GM18858 (cell line): ENCODE measurements around the gene MTHFD1.

Experiments used
- ATAC-seq: cut with Tn5 transposase; IDR thresholded peaks from one replicate; pipeline ENCODE4 v1.9.1; 2021; ENCODE audit not compliant: unreplicated experiment

The MTHFD1 gene

DNA sequence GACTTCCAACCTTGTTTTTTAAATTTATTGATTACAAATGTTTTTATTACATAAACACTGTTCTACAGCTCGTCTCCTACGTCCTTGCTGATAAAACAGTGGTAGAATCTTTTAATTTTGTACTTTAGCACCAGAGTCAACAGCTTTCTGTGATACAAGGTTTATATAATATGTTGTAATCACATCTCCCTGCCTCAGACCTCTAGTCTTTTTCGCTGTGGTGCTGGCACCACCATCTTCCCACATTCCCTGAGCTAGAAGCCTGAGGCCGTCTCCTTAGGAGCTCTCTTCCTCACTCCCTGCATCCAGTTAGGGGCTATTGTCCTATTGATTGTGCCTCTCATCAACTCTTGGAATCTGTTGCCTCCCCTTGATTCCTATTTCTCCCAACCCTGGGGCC lies 17.1 kb downstream of the MTHFD1 start:
- no peak for ATAC-seq

DNA sequence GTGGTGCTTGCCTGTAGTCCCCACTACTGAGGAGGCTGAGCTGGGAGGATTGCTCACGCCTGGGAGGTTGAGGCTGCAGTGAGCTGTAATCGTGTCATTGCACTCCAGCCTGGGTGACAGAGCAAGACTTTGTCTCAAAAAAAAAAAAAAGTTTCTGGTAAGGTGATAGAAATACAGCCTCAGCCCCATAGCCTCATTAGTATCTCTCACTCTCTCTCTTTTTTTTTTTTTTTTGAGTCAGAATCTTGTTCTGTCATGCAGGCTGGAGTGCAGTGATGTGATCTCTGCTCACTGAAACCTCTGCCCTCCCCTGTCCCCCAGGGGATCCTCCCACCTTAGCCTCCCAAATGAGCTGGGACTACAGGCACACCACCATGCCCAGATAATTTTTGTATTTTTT lies 19.2 kb downstream of the MTHFD1 start:
- ATAC-seq = peak; percentile 35

DNA sequence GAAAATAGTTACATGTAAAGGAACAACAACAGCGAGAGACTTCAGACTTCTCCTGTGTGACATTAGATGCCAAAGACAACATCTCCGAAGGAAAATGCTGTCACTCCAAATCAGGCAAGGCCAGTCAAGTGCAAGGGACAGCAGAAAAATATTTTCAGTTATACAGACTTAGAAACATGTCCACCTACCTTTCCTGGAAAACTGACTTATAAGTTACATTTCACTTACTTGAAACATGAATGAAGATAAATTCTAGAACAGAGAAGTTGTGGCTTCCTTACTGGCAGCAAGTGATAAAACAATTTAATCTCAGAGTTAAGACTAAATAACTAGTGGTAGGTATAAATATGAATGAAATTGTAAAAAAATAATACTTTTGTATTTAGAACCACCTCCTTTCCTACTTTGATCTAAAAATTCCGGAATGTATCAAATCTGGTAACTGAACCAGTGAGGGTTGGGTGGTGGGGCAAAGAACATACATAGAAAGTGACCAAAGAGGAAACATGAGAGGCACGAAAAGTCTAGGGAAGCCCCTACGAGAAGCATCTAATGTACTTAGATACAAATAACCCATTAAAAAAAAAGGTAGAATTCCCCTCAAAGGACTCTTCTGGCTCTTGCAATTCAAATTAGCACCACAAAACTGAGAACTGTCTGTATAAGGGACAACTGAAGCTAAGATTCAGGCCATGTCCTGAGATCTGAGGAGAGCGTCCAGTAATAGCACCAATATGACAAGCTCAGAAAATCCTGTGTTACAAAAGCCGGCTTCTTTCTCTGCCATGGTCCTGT lies 21.2 kb downstream of the MTHFD1 start:
- no peak for ATAC-seq

DNA sequence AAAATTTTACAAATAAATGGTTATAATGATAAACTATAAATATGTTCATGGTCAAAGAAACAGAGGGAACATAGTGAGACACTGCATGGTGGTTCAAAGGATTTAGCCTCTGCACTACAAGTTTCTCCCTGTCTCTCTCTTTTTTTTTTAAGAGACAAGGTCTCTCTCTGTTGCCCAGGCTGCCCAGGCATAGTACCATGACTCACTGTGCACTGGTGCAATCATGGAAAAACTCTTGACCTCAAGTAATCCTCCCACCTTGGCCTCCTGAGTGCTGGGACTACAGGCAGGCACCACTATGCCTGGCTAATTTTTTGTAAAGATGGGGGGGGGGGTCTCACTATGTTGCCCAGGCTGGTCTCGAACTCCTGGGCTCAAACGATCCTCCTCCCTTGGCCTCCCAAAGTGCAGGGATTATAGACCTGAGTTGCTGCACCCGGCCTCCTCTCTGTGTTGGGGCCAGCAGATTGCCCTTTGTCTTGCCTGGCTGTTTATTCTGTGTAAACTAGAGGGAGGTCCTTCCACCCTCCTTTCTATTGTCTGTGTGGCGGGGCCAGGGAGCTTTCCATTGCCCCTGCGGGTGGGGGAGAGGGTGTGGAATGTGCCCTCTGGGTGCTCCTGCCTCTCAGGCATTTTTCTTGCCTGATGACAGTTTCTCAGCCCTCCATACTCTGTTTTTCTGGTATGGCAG lies 22.1 kb downstream of the MTHFD1 start:
- ATAC-seq = no peak

DNA sequence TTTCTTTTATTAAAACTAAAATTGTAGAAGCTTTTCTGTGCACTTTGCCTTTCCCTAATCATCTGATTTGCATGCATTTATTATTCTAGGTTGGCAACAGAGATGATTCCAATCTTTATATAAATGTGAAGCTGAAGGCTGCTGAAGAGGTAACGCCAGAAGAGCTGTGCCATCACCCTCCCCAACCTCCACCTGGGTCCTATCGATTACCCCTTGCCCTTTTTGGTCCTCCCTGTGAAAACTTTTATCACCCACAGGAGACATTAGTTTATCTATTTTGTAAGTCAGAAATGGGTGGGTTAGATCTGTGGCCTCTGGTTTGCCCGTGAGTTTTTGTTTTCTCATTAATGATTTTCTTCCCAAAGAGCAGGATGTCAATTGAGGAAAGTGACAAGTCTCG lies 22.8 kb downstream of the MTHFD1 start:
- ATAC-seq = no peak

DNA sequence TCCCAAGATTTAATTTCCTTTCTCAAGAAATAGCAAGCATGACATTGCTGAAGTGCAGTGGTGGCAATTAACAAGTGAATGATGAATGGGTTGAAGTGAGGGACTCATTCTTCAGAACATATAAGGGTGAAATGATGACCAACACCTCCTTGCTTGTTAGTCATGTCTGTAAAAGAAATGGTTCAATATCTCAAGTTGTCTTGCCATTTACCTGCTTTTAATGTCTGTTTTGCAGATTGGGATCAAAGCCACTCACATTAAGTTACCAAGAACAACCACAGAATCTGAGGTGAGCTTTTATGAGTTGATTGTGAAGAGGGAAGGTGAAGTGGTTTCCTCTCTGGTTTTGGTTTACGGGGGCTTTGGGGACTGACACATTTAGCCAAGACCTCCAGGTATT lies 24.1 kb downstream of the MTHFD1 start:
- no peak for ATAC-seq

DNA sequence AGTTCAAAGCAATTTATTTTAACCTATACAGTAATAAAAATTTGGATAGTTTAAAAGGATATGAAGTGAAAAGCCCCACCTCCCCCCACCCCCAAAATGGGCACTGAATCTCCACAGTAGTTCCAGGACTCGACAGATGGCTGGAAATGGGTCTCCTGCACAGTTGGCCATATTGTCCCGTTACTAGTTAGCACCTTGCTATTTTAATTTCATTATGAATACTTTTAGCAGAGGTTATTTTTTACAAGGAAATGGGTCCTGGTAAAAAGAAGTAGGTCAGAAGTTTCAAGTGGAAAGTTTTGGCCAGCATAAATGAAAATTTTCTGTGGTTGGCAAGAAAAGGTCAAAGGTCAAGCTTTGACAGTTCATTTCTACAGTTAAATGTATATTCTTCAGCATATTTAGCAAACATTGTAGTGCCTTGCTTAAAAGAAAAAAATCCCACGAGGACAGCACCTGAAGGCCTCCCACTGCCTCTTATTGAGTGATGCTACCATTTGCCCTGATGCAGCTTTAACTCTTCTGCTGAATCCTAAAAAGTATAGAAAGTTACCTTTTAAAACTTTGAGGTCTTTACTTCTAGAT lies 28.3 kb downstream of the MTHFD1 start:
- ATAC-seq = no peak

DNA sequence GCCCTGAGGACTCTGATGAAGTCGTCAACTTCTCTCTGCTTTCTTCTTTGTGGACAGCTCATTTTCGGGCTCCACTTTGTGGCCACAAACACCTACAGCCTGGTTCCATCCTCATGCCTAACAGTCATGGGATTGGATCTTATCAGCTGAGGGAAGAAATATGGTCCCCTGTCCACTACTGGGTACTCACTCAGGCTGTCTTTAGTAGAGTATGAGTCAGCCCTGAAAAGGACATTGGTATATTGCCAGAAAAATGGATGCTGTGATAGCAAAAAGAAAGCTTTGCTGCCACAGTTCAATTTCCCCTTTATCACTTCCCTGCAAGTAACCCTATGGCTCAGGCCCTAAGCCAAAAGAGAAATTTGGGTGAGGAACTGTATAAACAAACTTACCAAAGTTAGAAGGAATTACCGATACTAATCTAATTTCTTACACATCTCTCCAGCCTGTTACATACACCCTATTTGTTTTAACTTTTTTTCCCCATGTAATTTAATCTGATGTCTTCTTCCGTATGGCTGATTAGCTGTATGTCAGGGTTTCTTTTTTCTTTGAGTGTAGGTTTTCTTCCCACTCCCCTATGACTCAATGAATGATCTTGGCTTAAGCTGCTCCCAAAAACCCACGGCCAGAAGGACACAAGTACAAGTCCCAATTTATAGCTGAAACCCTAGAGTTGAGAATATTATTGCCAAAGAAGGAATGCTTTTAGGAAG lies 29.1 kb downstream of the MTHFD1 start:
- no peak for ATAC-seq

DNA sequence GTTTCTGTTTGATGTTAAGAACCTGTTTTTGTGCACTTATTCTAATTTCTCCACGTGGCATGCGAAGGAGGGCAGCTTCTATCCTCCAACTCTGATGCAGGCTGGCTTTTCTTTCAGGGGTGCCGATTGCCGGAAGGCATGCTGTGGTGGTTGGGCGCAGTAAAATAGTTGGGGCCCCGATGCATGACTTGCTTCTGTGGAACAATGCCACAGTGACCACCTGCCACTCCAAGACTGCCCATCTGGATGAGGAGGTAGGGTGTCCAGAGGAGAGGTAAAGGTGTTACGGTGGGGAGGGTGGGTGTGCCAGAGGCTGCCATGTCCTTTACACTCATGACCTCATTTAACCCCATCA lies 29.6 kb downstream of the MTHFD1 start:
- ATAC-seq = no peak

DNA sequence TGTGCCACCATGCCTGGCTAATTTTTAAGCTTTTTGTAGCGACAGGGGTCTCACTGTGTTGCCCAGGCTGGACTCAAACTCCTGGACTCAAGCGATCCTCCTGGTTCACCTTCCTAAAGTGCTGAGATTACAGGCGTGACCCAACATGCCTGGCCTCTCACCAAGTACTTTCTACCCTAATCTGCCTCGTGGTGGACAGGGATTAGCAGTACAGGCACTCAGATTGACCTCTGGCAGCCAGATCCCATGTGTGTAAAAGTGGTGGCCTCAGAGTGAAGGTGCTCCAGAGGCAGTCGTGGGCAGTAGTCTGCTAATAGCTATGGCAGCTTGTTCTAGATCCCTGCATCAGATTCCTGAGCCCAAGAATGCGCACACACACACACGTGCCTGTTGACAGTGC lies 30.9 kb downstream of the MTHFD1 start:
- no peak for ATAC-seq

DNA sequence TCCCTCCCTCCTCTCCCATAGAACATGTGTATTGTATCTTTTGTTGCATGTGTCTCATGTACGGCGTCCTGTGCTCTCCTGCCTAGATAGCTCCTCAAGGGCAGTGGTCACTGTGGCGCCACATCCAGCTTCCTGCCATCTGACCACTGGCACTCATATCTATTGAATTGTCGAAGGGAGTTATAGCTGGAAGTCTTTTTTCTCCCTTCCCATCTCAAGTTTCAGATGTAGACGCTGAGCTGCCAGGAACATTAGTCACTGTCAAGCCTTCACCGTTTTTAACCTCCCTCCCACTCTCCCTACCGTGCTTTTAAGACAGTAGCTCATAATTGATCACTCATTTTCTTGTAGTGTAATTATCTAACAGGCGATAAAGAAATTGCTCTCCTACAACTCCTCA lies 33.0 kb downstream of the MTHFD1 start:
- no peak for ATAC-seq

DNA sequence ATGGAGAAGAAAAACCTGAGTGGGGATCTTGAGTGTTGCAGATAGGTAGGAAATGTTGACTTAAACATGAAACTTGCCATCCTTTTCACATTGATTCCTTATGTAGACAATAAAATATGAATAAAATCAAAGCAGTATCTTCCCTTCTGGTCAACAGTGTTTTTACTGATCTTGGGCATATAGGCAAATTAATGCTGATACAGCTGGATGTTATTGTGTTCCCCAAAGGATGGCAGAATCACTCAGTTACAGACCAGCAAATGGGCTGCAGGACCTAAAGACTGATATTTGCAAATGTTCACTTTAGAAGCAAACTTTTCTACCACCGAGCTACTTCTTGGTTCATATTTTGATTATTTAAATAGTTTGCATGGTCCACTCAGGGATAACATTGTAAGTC lies 33.9 kb downstream of the MTHFD1 start:
- no peak for ATAC-seq

DNA sequence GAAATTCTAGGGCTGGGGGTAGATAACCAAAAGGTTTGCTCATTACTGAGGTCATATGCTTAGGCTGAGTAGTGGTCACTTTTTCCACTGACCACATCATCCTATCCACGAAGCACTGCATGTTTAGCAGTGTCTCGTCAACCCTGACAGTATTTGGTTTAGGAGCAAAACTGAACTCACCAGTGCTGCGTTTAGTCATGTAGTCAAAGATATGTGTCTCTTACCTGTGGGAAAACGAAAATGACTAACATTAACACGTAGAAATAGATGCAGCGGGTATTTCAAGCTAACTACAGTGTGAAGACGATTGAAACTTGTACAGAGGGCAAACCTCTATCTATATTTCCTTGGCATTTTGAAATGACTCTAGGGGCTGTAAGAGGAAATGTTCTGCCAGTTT lies 34.6 kb downstream of the MTHFD1 start:
- no peak for ATAC-seq

DNA sequence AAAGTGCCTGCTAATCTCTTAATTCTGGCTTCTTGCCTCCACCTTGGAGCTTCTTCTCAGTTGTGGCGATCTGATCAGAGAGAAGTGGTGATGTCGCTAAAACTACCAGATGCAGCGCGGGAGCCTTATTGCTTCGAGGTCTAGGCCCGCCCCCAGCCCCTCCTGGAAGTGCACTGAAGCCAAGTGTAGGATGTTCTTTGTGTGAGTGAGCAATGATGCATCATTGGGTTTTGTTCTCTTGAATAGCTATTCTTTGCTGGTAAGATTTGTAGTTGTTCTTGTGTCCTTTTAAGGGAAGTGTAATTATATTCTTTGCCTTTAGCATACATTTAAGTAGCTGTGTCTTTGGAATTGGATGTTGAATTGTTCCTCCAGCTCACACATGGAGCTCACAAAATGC lies 35.8 kb downstream of the MTHFD1 start:
- ATAC-seq = no peak

DNA sequence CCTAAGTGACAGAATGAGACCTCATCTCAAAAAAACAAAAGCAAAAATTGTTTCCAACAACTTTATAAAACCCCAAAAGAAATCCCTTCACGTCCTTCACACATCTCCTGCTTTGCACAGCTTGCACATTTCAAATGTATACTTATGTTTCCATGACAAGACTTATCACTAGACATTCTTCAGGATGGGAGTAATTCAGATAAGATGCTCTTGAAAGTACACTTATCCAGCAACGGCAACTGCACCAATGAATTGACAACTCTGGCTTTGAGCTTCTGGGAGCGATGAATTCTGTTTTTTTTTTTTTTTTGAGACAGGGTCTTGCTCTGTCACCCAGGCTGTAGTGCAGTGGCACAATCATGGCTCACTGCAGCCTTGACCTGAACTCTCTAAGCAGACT lies 46.4 kb downstream of the MTHFD1 start:
- ATAC-seq = no peak

DNA sequence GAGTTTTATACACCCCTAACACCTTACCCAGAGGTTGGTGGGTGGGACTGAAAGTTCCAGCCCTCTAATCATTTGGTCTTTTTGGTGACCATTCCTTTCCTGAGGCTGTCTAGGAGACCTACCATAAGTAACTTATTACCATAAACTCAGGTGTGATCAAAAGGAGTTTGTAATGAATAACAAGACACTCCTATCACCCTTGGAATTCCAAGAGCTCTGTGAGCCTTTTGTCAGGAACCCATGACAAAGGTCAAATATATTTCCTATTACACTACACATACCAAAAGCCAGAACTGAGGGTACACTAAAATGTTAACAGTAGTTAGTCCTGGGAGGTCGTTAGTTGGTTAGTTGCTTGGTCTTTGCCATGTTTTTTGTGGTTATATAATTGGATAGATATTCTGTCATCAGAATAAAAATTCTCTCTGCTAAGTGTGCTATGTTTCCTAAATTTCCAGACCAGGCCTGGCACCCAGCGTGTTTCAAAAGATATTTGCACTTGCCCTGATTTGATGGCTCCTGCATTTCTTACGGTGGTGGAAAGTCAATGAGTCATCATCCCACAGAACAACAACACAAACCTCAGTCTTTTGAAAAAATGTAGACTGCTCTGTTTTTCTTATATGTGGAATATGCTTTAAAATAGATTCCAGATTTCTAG lies 50.2 kb downstream of the MTHFD1 start:
- no peak for ATAC-seq

DNA sequence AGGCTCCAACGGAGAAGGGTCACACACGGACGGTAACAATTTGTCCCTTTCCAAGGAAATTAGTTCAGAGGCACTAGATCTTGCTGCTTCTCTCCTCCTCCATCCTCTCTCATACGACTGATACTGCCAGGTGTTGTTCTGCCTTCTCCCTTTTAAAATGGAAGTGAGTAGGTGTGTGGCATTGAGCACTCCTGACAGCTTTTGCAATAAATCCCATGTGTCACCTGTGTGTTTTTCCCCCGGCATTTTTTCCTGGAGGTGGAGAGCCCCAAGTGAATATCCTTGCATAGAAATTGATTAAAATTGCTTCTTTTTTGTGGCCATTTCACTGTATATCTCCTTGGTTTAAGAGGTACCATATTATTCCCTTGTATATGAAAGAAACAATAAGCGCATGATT lies 51.0 kb downstream of the MTHFD1 start:
- no peak for ATAC-seq

DNA sequence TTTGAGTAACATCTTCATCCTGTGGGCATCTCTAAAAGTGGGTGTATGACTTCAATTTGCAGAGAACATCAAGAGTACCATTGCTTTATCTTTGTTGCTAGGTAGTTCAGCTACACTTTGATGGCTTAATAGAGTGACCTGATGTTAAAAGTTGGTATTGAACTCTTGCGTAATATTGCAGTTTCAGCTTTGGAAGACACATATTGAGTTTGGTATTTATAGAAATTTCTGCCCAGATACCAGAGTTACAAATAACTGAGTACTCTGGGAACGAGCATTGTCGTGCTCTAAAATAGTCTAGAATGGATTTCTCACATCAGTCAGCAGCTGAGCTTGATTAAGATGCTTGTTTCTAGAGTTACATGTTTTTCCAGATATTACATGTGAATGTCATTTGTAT lies 52.3 kb downstream of the MTHFD1 start:
- no peak for ATAC-seq

DNA sequence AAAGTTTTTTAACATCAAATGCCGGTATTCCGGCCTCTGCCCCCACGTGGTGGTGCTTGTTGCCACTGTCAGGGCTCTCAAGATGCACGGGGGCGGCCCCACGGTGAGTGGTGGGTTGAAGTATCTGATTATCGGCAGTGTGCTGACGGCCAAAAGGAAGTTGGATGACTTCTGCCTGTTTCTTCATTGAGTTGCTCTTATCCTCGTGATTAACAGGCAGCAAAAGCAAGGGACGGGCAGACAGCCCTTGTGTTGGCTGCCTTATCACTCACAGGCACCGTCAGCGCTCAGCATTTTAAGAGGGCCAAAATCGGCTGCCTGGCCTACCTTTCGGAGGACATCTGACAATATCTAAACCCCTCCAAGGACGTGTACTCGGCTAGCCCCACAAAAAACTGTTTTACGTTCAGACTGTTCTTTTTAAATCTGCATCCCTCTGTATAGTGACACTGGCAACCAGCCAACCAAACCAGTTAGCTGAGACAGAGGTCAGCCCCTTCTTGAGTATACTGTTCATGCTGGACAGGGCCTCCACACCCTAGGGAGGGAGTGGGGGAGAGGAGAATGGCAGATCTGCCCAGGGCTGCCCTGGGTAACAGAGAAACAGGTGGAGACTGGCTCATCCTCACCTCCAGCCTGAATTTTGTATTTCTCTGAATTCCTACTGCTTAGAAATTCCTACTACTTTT lies 54.3 kb downstream of the MTHFD1 start:
- no peak for ATAC-seq

DNA sequence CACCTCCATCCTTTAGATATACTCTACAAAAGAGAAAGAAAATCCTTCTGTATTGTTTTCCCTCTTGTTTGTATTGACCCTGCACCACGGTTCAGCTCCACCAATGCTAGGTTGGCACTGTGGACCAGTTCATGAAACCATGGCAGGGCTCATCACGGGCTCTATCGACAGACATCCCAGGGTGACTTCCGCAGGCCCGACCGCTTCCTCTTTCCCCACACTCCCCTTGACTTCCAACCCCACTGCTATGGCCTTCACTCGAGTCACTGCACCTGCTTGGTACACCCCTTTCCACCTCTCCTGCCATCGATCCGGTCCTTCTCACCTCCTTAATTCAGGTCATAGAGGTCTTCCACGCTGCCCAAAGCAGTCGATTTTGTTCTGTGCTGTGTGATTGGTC lies 56.0 kb downstream of the MTHFD1 start:
- ATAC-seq = no peak
